GM06990 (cell line): Measurements from ENCODE around the gene HES5.

Source experiments
- DNase-seq: peaks from one replicate; pipeline ENCODE4 v3.0.0-alpha.2; 2011; ENCODE audit not compliant: insufficient read length; ENCODE audit errors: extremely low read depth
- H3K27me3 ChIP-seq: replicated peaks from 2 replicates; pipeline ENCODE4 v1.6.0; 2011; ENCODE audit warnings: low read length; ENCODE audit not compliant: control insufficient read depth, insufficient read depth
- H3K36me3 ChIP-seq: 2 replicates; pipeline ENCODE4 v1.5.1; 2011; ENCODE audit warnings: low read length; ENCODE audit not compliant: control insufficient read depth, insufficient read depth
- H3K4me3 ChIP-seq: replicated peaks from 2 replicates; pipeline ENCODE4 v1.5.1; 2011; ENCODE audit warnings: low read depth, mild to moderate bottlenecking, control low read depth, low read length
- TF ChIP-seq, protein P1 (sequence below): IDR thresholded peaks from 2 replicates; pipeline ENCODE4 v1.5.1; 2011; ENCODE audit warnings: low read length, control low read depth, mild to moderate bottlenecking, inconsistent platforms; ENCODE audit not compliant: insufficient read depth, poor library complexity, severe bottlenecking

The HES5 gene

DNA sequence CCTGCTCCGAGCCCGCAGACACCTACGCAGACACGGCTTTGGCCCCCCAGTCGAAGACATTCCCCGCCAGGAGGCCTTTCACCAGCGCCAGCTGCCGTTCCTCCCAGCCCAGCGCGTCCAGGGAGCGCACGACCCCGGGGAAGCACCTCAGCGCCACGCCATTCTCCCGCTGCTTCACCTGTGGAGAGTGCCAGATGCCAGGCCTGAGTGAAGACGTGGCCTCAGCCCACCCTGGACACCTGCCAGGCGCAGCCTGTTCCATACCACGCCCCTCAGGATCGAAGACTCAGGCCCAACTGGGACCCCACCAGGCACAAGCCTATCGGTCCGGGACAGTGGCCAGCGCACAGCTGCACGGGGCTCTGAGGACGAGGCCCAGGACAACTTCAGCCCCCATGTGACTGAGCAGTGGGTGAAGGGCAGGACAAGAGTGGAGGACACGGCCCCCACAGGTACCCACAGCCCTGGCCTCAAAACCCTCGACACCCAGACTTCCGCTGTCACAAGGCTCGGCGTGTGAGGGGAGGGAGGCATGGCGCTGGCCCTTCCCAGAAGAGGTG is 17.1 kb downstream of the HES5 start:
- Histone ChIP-seq H3K27me3 (no peaks in the 10 kb centered on the region), H3K36me3 (peaks cover 51% of the 10 kb centered on the region), H3K4me3 (no peak overlapping the region)
- TF ChIP-seq, protein P1, sequence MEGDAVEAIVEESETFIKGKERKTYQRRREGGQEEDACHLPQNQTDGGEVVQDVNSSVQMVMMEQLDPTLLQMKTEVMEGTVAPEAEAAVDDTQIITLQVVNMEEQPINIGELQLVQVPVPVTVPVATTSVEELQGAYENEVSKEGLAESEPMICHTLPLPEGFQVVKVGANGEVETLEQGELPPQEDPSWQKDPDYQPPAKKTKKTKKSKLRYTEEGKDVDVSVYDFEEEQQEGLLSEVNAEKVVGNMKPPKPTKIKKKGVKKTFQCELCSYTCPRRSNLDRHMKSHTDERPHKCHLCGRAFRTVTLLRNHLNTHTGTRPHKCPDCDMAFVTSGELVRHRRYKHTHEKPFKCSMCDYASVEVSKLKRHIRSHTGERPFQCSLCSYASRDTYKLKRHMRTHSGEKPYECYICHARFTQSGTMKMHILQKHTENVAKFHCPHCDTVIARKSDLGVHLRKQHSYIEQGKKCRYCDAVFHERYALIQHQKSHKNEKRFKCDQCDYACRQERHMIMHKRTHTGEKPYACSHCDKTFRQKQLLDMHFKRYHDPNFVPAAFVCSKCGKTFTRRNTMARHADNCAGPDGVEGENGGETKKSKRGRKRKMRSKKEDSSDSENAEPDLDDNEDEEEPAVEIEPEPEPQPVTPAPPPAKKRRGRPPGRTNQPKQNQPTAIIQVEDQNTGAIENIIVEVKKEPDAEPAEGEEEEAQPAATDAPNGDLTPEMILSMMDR, result no peak
- DNase-seq, result no peak

- DNase-seq, result no peak
- H3K36me3 ChIP-seq, result peaks cover 44% of the 10 kb centered on the region
- no peak overlapping the region for H3K4me3 ChIP-seq
- no peaks in the 10 kb centered on the region for H3K27me3 ChIP-seq
- TF ChIP-seq, protein P1, result no peak
These were observed 19.5 kb downstream of the HES5 start for GRCh38 chr1:2510366-2511155.

DNA sequence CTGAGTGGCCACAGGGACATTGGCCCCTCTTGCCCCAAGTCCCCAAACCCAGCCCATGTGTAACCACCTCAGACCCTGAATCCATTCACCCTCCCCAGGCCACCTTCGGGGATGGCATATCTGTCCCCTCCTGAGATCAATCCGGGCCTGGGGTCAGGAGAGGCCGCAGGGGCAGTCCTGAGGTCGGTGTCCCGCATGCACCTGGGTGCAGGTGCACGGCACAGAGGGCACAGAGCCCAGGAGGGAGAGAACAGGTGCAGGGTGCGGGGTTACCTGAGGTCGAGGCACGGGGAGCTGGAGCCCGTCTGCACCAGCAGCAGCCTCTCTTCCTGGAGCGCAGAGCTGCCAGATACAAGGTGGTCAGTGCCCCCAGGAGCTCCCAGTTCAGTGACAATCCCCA is 20.5 kb downstream of the HES5 start:
- TF ChIP-seq, protein P1, result no peak
- DNase-seq, result no peak
- Histone ChIP-seq H3K27me3 (no peaks in the 10 kb centered on the region), H3K4me3 (no peak overlapping the region), H3K36me3 (peaks cover 38% of the 10 kb centered on the region)

GRCh38 chr1:2508751-2509150 is 21.3 kb downstream of the HES5 start:
- TF ChIP-seq, protein P1, result no peak
- Histone ChIP-seq H3K36me3 (peaks cover 35% of the 10 kb centered on the region), H3K4me3 (no peak overlapping the region), H3K27me3 (no peaks in the 10 kb centered on the region)
- DNase-seq, result no peak

- Histone ChIP-seq H3K4me3 (no peak overlapping the region), H3K36me3 (peaks cover 30% of the 10 kb centered on the region), H3K27me3 (no peaks in the 10 kb centered on the region)
- no peak for DNase-seq
- TF ChIP-seq, protein P1, result no peak
These were observed 21.9 kb downstream of the HES5 start for GRCh38 chr1:2508180-2508579.
